OCI-M2 (cell line): ENCODE results near the gene LRTM2.

ENCODE experiments used
- DNase-seq: peaks from one replicate; lab custom pipeline; 2025; ENCODE audit not compliant: unreplicated experiment; lab: John Stamatoyannopoulos, UW

LRTM2 gene

DNA sequence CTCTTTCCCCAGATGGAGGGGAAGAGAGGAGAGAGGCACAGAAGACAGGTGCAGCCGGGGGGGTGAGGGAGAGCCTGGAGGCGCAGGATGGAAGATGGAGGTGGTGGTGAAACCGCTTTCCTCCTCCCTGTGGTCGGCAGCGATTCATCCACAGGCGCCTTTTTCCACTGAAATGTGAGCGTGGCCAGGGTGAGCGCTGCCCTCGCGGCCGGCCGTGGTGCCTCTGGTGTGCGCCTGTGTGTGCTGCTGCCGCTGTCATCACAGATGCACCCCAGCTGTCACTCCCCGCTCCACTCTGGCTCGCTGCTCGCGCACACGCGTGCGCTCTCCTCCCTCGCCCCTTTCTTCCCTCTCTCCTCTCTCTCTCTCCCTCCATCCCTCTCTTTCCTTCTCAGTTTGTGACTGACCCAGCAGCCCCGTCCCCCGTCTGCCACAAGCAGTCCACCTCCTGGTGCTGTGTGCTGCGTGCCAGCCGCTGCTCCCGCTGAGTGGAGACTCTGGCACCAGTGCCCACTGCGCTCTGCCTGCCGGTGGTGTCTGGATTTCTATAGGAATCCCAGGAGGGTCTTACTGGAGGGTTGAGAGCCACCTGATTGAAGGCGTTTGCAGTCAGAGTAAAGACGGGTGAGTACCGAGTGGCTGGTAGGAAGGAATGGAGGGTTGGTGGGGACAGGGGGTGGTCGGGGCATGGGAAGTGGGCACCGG is at the start of gene LRTM2:
TSS of gene LRTM2 (plus strand) at position 375 of the 705 bp plus-strand sequence. CDS start 7,584 bp downstream, outside the sequence.
- no peak for DNase-seq

DNA sequence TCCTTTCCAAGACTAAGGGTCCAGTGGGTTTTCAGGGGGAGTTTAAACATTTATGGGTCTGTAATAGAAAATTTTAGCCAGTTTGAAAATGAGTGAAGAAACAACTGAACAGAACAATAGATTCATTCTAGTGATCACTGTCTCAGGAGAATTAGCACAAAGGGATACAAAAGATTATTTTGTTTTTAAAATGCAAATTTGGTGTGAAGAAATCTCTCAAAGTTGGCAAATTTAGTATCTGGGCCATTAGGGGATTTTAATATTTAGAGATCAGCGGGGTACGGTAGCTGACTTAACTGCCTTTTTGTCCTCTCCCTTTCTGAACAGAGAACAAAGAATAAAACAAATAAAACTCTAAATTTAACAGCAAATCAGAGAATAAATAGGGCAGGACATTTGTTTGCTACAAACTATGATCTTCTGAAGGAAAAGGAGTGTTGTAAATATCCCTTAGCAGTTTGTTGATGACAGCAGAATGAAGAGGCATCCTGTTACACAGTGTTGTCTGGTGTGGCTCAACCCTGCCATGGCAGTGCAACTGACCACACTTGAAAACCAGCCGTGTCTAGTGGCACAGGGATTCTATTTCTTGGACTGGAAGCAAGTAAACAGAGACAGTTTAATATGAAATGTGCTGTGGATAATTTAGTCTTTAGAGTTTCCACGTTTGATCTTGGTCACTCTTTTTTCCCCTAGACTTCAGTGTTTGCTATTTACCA is 46.3 kb upstream of the LRTM2 start:
- no peak for DNase-seq

DNA sequence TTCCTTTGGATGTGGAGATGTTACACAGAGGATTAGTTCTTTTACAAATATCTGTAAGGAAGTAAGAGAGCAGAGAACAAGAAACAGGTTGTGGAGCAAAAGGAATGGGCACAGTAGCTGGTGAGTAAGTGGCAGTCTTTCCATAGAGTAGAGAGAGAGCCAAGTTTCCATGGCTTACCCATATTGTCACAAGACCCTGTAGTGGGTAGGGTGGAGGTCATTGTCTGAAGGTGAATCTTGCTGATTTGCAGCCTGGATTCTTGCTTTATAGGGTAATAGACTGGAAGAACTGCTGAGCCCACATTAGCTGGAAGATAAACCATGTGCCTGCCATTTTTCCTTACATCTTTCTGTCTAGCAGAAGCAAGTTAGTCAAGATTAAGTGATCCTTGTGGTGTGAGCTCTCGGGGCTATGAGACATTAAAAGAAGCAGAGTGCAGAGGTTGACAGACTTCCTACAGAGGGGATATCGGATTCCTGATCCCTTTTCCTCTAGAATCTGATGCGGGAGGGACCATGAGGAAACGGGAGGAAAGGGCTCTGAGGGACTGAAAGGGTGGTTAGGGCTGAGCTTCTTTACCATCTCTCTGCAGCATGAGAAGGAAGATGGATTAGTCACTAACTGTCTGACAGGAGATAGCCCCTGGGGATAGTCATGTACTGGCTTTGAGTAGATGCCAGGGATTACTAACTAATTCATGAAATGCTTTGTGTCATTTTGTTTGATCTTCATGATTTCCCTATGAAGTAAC is 44.0 kb upstream of the LRTM2 start:
- no peak for DNase-seq

DNA sequence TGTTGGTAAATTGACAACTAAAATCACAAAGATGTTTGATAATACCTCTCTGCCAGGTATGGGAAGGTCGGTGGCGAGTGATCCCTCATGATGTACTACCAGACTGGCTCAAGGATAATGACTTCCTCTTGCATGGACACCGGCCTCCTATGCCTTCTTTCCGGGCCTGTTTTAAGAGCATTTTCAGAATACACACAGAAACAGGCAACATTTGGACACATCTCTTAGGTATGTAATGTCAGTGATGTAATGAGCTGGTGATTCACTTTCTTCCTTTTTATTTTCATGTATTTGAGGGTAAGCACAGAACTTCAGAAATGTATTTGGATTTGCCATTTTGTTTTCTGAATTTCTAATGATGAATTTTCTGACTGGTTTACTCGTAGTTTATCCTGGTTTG is 42.6 kb upstream of the LRTM2 start:
- DNase-seq, result no peak

DNA sequence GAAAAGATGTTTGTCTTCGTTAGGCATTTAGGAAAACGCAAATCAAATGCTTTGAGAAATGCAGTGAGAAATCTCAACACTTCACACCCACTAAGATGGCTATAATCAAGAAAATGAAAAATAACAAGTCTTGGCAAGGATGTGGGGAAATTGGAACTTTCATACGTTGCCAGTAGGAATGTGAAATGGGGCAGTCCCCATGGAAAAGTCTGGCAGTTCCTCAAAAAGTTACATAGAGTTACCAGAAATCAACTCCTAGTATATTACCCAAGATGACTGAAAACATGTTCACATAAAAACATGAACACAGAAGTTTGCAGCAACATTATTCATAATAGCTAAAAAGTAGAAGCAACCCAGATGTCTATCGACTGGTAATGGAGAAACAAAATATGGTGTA is 41.5 kb upstream of the LRTM2 start:
- no peak for DNase-seq

DNA sequence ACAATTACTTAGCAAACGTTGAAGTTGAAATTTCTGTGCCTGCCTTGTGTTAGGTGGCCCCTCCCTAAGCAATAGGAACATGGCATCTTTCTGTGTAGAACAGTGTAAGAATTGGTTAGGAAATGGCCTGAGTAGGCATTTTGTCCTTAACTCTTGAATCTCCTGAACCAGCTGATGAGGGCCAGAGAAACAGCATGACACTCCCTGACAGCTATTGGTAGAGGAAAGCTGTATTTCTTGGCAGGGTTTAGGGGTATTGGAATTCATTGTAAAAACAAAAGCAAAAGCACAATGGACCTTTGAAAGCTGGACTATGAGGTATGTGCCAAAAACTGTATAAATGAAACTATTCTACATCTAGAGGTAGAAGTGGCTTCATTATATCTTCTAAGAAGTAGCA is 40.6 kb upstream of the LRTM2 start:
- no peak for DNase-seq

DNA sequence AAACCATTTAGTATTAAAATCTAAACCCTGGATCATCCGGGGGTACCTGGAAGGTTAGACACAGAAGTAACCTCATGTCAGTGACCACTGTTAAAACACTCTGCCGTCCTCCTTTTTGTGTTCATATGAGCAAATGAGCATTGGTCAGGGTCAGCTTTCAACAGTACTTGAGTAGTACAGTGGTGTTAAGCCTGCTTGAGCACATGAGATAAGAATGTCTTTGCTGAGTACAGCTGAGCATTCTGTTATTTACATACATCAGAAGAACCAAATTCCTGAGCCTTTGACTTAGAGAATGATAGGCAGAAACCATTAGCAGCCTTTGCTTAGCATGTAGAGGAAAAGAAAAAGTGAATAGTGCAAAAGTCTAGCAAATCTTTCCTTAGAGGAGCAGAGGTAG is 38.6 kb upstream of the LRTM2 start:
- DNase-seq, result no peak

DNA sequence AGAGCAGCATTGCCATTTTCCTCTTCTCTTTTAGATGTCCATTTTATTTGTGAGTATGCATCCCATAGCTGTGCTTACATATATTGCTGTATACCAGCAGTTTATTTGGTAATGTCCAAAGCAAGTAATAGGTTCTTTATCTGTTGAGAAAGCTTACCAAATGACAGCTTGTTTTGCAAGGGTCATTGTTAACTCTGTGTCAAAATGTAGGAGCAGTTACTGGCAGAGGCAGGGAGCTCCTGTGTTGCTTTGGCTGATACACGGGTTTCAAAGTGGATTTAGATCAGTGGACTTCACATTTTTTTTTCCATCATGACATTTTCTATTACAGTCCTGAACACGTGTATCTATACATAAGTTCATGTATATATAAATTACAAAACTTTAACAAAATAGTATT is 38.1 kb upstream of the LRTM2 start:
- no peak for DNase-seq

DNA sequence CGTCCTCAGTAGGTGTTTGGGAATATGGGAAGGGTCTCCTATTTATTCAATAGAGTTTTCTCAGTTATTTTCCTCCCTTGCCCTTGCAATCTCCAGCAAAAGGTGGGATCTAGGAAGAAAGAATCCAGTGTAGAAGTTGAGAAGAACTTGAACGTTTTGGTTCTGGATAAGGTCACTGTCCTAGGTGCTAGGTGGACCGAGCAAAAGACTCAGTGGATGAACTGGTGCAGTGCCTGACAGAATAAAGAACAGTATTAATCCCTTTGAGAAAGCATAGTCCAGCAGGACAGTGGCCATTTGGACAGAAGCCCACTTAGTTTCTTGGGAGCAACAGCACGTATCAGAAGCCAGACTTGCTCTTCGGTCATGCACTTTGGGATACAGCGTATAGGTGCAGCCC is 32.7 kb upstream of the LRTM2 start:
- no peak for DNase-seq

DNA sequence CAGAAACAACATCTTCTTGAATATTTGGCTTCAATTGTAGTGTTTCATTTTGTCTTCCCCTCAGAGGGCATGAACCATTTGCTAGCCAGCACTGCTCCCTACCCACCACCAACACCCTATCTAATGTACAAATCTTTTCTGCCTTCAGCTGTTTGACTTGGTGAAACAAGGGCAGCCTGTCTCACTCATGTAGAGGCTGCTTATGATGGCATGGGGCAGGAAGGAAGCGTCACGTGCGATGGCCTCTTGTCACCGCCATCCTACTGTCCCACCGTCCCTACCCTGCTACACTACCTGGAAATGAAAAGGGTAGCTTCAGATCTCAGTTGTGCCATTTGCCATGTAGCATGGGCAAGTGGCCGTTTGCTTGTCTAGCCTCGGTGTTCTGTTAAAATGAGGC is 29.9 kb upstream of the LRTM2 start:
- DNase-seq, result no peak

DNA sequence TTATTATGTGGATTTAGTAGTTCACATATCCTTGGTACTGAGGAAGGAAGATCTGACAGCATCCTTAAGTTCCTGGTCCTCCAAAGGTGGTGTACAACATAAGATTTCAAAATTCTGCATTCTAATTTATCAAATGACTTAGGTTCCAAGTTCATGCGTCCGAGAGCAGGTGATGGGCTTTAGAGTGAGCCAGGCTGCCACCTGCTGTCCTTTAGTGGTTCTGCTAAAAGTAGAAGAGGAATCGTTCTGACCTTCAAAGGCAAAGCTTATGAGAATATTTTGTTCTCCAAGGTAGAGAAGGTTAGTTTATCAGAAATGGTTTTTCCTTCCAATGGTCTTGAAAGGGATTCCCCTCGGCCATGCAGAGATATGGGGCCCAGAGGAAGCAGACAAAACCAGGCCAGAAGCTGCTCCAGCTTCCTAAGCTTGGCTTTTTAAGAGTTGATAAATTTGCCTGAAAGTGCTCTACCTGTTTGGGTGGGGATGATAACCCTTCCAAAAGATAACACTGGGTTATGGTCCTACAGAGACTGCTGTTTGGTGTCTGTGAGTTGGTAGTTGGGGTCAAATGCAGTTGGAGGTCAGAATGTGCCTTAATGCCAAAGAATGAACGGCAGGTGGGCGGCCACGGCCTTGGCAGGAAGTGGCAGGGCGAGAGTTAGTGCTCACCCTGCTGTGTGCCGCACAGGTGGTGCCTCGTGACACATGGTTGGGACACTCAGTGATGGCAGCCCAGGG is 29.1 kb upstream of the LRTM2 start:
- DNase-seq, result no peak

DNA sequence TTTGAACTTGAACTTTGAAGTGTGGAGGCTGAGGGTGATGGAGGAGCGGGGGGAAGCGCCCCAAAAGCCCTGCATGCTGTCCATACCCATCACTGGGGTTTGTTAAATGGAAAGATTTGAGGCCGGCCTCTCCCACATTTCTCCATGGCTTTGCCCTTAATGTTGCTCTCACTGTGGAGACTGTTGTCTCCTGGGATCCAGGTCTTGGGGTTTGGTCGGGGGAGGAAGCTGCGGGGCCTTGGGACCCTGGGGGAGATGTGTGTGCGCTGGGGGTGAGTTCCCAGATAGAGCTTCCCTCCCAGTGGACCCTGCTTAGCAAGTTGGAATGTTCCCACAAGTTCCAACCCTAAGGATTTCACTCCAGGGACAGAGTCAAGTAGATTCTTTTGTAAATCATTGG is 28.0 kb upstream of the LRTM2 start:
- no peak for DNase-seq

DNA sequence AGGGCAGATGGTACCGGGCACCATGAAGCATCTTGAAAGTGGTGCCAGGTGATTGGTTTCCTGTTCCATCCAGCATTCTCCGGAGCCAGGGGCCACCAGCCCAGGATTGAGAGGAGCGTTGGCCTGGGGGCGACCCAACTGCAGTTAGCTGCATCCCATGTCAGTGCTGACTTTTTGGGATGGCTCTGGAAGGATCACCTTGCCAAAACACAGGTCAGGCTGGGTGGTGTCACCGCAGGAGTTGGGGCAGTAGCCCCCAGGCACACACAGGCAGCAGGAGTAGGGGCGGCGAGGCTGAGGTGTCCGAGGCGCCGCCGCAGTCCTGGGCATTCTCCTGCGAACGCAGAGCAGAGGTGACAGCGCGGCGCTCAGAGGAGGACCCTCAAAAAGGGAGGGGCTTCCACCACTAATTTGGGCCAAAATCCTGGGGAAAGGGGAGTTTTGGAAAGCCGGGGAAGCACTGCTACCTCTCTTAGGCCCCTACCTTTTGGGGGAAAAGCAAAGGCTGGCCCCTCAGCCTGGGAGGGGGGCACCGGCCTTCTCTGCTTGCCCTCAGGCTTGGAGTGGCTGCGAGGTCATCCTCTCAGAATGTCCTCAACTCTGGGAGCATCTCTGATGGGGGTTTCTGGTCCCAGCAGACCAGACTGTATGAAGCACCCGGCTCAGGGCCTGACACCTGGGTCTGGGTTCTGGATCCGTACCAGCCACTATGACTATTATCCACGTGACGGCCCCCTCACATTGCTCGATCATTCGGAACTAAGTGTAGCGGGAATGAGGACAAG is 26.7 kb upstream of the LRTM2 start:
- no peak for DNase-seq

DNA sequence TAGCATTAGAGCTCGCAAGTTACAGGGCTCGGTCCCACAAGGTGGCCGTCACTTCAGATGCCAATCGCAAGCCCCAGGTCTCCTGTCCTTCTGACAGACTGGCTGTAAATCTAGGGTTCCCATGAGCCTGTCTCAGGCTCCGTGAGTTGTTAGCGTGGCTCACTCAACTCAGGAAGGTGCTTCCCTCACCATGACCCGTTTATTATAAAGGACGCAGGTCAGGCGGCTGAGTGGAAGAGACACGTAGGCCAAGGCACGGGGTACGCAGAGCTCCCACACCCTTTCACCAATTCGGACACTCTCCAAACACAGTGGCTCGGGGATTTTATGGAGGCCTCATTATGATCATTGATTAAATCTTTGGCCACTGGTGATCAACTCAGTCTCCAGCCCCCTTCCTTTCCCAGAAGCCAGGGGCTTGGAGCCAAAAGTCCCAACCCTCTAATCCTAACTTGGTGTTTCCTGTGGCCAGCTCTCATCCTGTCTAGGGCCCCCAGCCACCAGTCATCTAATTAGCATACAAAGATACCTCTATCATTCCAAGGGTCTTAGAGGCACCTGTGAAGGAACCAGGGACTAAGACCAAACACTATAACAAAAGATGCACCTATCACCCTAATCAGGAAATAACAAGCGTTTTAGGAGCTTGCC is 25.8 kb upstream of the LRTM2 start:
- no peak for DNase-seq

DNA sequence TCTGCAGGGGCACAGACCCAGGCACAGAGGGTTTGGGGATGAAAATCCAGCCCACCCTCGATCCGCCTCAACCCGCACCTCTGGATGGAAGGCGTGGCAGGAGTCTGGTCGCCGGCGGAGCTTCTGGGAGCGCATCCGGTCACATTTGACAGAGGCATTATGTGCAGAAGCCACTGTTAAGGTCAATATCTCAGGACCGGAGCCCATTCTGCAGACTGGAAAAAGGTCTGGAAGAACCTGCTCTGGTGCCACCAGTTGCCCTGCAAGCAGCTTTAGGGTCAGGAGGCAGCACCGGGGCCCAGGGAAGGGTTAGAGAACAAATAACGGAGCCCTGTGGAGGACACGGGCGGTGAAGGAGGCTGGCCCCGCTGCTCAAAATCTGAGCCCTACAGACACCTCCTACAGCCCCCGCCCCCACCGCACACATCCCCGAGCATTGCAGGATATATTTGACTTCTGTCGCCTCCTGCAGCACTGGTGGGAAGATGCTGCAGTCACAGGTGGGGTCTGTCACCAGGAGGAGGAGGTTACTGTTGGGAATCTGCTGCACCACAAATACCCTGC is 25.1 kb upstream of the LRTM2 start:
- DNase-seq, result no peak

DNA sequence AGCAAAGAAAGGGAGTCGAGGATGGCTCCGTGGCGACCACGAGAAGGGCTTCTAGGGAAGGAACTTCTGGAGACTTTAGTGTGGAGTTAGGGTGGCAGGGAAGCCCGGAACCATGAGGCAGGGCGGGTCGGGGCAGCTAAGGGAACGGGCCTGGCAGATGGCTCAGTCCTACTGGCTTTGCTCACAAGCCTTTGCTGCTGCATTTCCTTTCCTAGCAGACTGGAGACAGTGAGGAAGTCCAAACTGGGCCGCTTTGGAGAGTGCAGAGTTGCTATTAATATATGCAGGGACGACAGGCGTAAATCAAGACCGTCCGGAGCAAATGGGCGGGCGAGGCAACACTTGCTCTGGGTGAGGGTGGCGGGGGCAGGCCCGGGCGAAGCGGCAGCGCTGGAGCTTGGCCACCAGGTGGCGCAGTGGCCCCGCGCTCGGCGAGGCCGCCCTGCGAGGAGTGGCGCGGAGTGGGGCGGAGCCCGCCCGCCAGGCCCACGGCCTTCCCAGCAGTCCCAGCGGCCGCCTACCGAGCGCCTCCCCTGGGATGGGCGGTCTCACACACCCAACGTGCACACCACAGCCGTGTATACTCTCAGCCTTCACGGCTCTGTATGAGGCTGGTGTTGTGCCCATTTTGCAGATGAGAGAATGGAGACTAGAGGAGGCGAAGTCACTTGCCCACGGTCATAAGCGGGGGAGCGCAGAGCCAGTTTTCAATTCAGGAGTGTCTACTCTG is 24.4 kb upstream of the LRTM2 start:
- no peak for DNase-seq

DNA sequence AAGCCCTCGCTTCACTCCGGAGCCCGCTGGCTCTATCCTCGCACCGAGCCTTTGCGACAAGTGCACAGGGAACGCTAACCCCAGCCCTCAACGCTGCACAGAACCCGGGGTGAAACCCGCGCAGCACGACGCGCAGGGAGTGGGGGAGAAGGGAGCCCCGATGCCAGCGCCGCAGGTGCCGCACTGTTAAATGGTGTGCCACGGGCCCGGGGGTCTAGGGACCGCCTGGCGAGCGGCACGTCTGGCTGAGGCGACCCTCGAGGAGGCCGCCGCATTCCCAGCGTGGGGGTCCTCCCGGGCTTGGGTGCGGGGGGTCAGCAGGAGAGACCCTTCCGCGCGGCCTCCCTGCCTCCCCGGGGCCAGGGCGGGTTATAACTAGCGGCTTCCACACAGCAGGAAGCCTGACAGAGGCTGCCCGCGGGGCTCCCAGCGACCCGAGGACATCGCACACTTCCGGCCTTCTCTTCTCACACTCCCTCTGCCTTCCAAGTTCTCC is 23.8 kb upstream of the LRTM2 start:
- no peak for DNase-seq

DNA sequence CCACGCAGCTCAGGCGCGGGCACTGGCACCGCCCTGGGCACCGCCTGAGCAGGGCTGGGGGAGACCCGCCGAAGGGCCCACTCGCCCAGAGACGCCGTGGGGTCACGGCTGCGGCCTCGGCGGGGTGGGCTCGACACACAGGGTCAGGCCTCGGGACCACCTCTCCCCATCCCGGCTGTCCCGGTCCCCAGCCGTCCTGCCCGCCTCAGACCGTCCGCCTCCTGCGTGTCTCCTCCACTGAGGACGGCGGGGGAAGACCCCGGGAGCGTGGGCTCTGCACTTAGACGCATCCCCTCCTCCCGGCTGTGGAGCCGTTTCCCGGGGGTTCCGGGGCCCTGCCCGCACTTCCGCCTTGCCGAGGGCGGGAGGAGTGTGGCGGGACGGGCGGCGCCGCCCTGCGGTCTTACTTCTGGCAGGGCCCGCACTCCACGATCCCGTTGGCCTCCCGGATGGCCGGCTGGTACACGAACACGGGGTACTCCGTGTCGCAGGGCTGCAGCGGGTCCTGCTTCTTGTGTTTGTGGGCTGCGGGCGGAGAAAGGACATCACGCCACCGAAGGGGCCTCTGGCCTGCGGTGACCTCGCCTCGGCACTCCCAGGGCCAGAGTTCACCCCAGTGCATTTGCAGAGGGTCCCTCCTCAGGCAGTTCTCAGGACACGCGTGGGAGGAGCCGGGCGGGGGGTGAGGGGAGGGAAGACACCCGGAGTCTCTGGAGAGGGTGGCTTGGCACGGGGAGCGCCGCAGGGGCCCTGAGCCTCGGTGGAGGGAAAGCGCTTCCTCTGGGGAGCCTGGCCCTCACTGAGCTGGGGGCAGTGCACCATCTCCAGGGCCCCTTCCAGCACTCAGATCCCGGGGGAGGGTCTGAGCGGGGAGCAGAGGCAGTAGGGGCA is 23.1 kb upstream of the LRTM2 start:
- DNase-seq, result no peak
